Breast epithelium (tissue), 3 donors: ENCODE results near the gene PATJ.

Source experiments
- POLR2A ChIP-seq: fragments of 450-650 bp; IDR thresholded peaks from one replicate; pipeline ENCODE4 v1.6.1; 2016; ENCODE audit warnings: antibody characterized with exemption, mild to moderate bottlenecking, moderate library complexity
- TF ChIP-seq, protein P1 (sequence below), 3 donors: fragments of 450-650 bp; IDR thresholded peaks; one replicate each; pipeline ENCODE4 v1.5.1; 2016 to 2017; ENCODE audit warnings: antibody characterized with exemption in 3 of 3, mild to moderate bottlenecking in 3 of 3, moderate library complexity in 3 of 3

DNA sequence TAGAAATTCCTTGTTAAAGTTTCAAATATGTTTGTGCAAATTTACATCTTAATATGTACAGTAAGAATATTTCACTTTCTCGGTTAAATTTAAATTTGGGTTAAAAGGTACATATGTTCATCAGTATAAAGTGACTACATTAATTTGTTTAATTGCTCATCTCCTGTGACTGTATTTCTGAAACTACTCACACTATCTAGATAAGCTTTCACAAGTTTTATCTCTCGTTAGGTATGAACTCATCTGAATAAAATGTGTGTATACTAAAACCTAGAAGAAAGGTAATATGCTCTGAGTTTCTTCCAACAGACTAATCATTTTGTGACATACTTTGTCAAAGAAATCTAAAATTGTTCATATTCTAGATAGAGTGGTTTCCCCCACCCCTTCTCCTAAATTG, 150.7 kb downstream of the PATJ start:
- TF ChIP-seq, protein P1, sequence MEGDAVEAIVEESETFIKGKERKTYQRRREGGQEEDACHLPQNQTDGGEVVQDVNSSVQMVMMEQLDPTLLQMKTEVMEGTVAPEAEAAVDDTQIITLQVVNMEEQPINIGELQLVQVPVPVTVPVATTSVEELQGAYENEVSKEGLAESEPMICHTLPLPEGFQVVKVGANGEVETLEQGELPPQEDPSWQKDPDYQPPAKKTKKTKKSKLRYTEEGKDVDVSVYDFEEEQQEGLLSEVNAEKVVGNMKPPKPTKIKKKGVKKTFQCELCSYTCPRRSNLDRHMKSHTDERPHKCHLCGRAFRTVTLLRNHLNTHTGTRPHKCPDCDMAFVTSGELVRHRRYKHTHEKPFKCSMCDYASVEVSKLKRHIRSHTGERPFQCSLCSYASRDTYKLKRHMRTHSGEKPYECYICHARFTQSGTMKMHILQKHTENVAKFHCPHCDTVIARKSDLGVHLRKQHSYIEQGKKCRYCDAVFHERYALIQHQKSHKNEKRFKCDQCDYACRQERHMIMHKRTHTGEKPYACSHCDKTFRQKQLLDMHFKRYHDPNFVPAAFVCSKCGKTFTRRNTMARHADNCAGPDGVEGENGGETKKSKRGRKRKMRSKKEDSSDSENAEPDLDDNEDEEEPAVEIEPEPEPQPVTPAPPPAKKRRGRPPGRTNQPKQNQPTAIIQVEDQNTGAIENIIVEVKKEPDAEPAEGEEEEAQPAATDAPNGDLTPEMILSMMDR (IDR thresholded peaks at IDR 0.05) = no peak
- no peak for TF ChIP-seq POLR2A
